HG02981 (cell line): ENCODE data around the gene NARS2.
"Not testable (repeated sequence)": the region's sequence is repeated elsewhere in the genome, so short reads cannot be mapped to it uniquely, and the experiment has no call there.

Experiments used
- ATAC-seq: cut with Tn5 transposase; IDR thresholded peaks from one replicate; pipeline ENCODE4 v1.9.1; 2021; ENCODE audit warnings: mild to moderate bottlenecking, moderate library complexity; ENCODE audit not compliant: unreplicated experiment

Gene NARS2

GRCh38 chr11:78577495-78577894 is 2.8 kb upstream of the NARS2 start:
- ATAC-seq = no peak

- no peak for ATAC-seq
Observed at GRCh38 chr11:78576549-78577097, 2.0 kb upstream of the NARS2 start.

- no peak for ATAC-seq
Observed at GRCh38 chr11:78575478-78575877, 814 bp upstream of the NARS2 start.

GRCh38 chr11:78573681-78574080 is 983 bp downstream of the NARS2 start:
- ATAC-seq = no peak

- ATAC-seq = no peak
Observed at GRCh38 chr11:78573271-78573670, 1.4 kb downstream of the NARS2 start.

GRCh38 chr11:78572394-78572793 is 2.3 kb downstream of the NARS2 start:
- ATAC-seq = no peak

GRCh38 chr11:78570031-78570430 is 4.6 kb downstream of the NARS2 start:
- no peak for ATAC-seq

GRCh38 chr11:78567209-78567608 is 7.5 kb downstream of the NARS2 start:
- ATAC-seq = no peak

GRCh38 chr11:78564490-78565467 is 9.9 kb downstream of the NARS2 start:
- peak; percentile 44 for ATAC-seq

- ATAC-seq = not testable (repeated sequence)
Observed at GRCh38 chr11:78564037-78564436, 10.6 kb downstream of the NARS2 start.

- ATAC-seq = not testable (repeated sequence)
Observed at GRCh38 chr11:78563090-78563489, 11.6 kb downstream of the NARS2 start.

GRCh38 chr11:78562398-78562797 is 12.3 kb downstream of the NARS2 start:
- no peak for ATAC-seq

- no peak for ATAC-seq
Observed at GRCh38 chr11:78560826-78561484, 13.7 kb downstream of the NARS2 start.

GRCh38 chr11:78560153-78560552 is 14.5 kb downstream of the NARS2 start:
- peak; percentile 47 for ATAC-seq

- no peak for ATAC-seq
Observed at GRCh38 chr11:78557236-78557635, 17.4 kb downstream of the NARS2 start.

- no peak for ATAC-seq
Observed at GRCh38 chr11:78555592-78555991, 19.1 kb downstream of the NARS2 start.

- ATAC-seq = no peak
Observed at GRCh38 chr11:78552881-78553280, 21.8 kb downstream of the NARS2 start.

GRCh38 chr11:78552139-78552538 is 22.5 kb downstream of the NARS2 start:
- not testable (repeated sequence) for ATAC-seq

- ATAC-seq = no peak
Observed at GRCh38 chr11:78551066-78551465, 23.6 kb downstream of the NARS2 start.

GRCh38 chr11:78549624-78550409 is 24.8 kb downstream of the NARS2 start:
- ATAC-seq = no peak
